OCI-LY7 (cell line): ENCODE data around the gene TRIO. TPM values are rescaled to one million over a fixed set of nuclear protein-coding genes. Genes with fewer than 3 reads are reported as not detected.

Source experiments
- BruUV-seq: library from RNA; stranded (reverse); fragments of 400-500 nt; replicated peaks from 2 replicates; lab custom pipeline; 2021; lab: Mats Ljungman, UMichigan
- CTCF ChIA-PET: fragments of 300-600 bp; sonication (Branson Sonifier 250); formaldehyde crosslinking; loops from one replicate; lab custom pipeline; 2022; ENCODE audit warnings: antibody characterized with exemption; ENCODE audit not compliant: unreplicated experiment; lab: Charles Lee
- POLR2A ChIA-PET: fragments of 300-600 bp; sonication (Branson Sonifier 250); formaldehyde crosslinking; loops from one replicate; lab custom pipeline; 2022; ENCODE audit warnings: antibody characterized with exemption; lab: Charles Lee
- DNase-seq: peaks from one replicate; pipeline ENCODE4 v3.0.0-alpha.2; 2015; ENCODE audit warnings: low spot score
- H2AFZ ChIP-seq: fragments of 200-600 bp; sonication (generic), shearing (Covaris generic); 2 replicates; pipeline ENCODE4 v1.6.1; 2014; ENCODE audit warnings: mild to moderate bottlenecking, antibody characterized with exemption, low read length, moderate library complexity
- H3K27ac ChIP-seq: fragments of 200-600 bp; sonication (generic); 2 replicates; pipeline ENCODE4 v1.5.1; 2014; ENCODE audit warnings: mixed run types, low read depth, mild to moderate bottlenecking, moderate library complexity, low read length, inconsistent platforms; ENCODE audit not compliant: poor library complexity, severe bottlenecking
- H3K36me3 ChIP-seq: fragments of 200-600 bp; sonication (generic); 2 replicates; pipeline ENCODE4 v1.6.1; 2014; ENCODE audit warnings: mild to moderate bottlenecking, antibody characterized with exemption, low read length, moderate library complexity, mixed read lengths; ENCODE audit not compliant: insufficient read depth
- H3K4me1 ChIP-seq: fragments of 200-600 bp; sonication (generic); 2 replicates; pipeline ENCODE4 v1.5.1; 2014; ENCODE audit warnings: mild to moderate bottlenecking, low read length; ENCODE audit not compliant: insufficient read depth, poor library complexity, severe bottlenecking
- H3K4me2 ChIP-seq: fragments of 200-600 bp; sonication (generic); 2 replicates; pipeline ENCODE4 v1.6.1; 2014; ENCODE audit warnings: mild to moderate bottlenecking, low read length
- H3K4me3 ChIP-seq: fragments of 200-600 bp; sonication (generic); 2 replicates; pipeline ENCODE4 v1.5.1; 2014; ENCODE audit warnings: mild to moderate bottlenecking, low read depth, low read length; ENCODE audit not compliant: poor library complexity, severe bottlenecking
- H3K79me2 ChIP-seq: fragments of 200-600 bp; sonication (generic); 2 replicates; pipeline ENCODE4 v1.6.1; 2016; ENCODE audit warnings: low read depth, mild to moderate bottlenecking, low read length, moderate library complexity, mixed read lengths; ENCODE audit not compliant: insufficient read depth
- H3K9me2 ChIP-seq: fragments of 200-600 bp; sonication (generic); 2 replicates; pipeline ENCODE4 v1.6.1; 2016; ENCODE audit warnings: mild to moderate bottlenecking, low read length, mixed read lengths; ENCODE audit not compliant: insufficient read depth
- H3K9me3 ChIP-seq: fragments of 200-600 bp; sonication (generic); 2 replicates; pipeline ENCODE4 v1.6.1; 2014; ENCODE audit warnings: mild to moderate bottlenecking, mixed run types, low read length, mixed read lengths
- H4K20me1 ChIP-seq: fragments of 200-600 bp; sonication (generic); 2 replicates; pipeline ENCODE4 v1.6.1; 2014; ENCODE audit warnings: mild to moderate bottlenecking, antibody characterized with exemption, low read length, moderate library complexity, mixed read lengths; ENCODE audit not compliant: insufficient read depth
- EZH2phosphoT487 ChIP-seq: fragments of 200-600 bp; sonication (generic); IDR thresholded peaks from 2 replicates; pipeline ENCODE4 v1.6.1; 2018; ENCODE audit warnings: low read depth, borderline replicate concordance, mild to moderate bottlenecking, mixed run types, antibody characterized with exemption, low read length, moderate library complexity, mixed read lengths
- intact Hi-C: fragments of 100-400 bp; cut with micrococcal nuclease; formaldehyde crosslinking; loops from one replicate; pipeline ENCODE4 v1.10.0; 2022; ENCODE audit not compliant: unreplicated experiment
- total RNA-seq, 2 experiments: library from RNA; depleted of rRNA in 1 of 2; stranded (reverse); fragments of >200 nt in 1 of 2; shearing (Covaris generic) in 1 of 2; gene quantifications; 2 replicates each; pipeline ENCODE4 v1.2.3, GENCODE V29; 2014 to 2022
- TF ChIP-seq, protein P1 (sequence below): fragments of 200-600 bp; sonication (generic); conservative IDR thresholded peaks from 2 replicates; pipeline ENCODE4 v1.5.1; 2014; ENCODE audit warnings: mild to moderate bottlenecking, antibody characterized with exemption, low read length, moderate library complexity, mixed read lengths

TRIO gene
- total RNA-seq, 2 experiments from 2014 or later: 35.8 to 55.1 TPM

DNA sequence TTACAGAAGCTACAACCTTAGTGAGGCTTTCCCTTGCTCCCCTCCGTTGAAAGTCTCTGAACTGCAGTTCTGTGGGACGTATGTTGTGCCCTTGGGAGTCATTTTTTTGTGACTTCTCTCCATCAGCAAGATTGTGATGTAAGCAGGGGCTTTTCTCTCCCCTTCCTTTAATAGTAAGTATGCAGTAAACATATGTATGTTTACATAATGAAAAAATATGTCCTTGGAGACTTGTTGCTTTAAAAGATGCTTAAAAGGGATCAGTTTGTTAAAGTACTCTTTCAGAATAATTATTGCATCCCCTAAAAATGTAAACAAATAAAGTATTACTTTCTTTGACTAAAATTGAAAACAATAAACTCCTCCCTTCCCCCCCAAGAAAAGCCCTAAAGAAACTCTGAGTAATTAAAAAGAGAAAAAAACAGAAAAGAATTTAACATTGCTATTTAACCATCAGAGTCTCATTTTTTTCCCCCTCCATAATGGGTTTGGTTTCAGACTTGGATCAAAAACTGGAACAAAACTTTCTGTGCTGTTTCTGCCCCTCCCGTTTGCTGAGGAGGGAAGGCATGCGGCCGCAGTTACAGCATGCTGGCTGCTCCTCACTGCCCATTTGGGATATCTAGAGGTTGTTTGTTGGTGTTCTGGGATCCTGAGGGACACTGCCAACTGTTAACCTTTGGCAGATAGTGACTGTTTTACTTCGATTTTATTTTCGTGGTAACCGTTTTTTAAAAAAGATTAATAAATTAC is 40.2 kb downstream of the TRIO start:
- no TSS peak for BruUV-seq
- POLR2A ChIA-PET: no interaction called here

DNA sequence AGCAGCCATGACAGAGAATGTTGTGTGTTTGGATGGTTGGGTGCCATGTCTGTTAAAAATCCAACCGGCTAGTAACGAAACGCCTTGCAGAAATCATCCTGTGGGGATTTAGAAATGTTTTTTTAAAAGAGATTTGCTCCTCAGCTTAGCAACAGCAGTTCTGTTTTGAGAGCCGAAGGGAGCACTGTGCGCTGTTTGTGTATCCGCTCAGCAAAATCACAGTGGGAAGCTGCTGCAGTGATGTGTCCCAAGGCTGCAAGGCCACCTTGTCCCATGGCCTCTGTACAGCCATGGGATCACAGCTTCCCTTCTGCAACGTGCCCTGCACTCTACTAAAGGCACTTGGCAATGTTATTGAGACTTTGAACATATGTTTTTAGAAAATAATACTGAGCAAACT is 40.9 kb downstream of the TRIO start:
- POLR2A ChIA-PET: no interaction called here
- CTCF ChIA-PET: no interaction called here
- Histone ChIP-seq H3K79me2 (peaks cover 13% of the 10 kb centered on the region; the same call in 1 of the 2 replicates), H3K9me2 (no peaks in the 10 kb centered on the region), H3K4me2 (no peak overlapping the region), H3K4me3 (no peak overlapping the region), H3K9me3 (no peaks in the 10 kb centered on the region), H3K36me3 (no peaks in the 10 kb centered on the region), H4K20me1 (0 out of 2 replicates have a peak, but pooled peaks cover 5% of the 10 kb centered on the region), H3K4me1 (no peaks in the 10 kb centered on the region), H3K27ac (no peak overlapping the region), H2AFZ (no peak overlapping the region)
- no TSS peak for BruUV-seq
- no peak for DNase-seq
- intact Hi-C loops: no loop called here
- TF ChIP-seq, protein P1, sequence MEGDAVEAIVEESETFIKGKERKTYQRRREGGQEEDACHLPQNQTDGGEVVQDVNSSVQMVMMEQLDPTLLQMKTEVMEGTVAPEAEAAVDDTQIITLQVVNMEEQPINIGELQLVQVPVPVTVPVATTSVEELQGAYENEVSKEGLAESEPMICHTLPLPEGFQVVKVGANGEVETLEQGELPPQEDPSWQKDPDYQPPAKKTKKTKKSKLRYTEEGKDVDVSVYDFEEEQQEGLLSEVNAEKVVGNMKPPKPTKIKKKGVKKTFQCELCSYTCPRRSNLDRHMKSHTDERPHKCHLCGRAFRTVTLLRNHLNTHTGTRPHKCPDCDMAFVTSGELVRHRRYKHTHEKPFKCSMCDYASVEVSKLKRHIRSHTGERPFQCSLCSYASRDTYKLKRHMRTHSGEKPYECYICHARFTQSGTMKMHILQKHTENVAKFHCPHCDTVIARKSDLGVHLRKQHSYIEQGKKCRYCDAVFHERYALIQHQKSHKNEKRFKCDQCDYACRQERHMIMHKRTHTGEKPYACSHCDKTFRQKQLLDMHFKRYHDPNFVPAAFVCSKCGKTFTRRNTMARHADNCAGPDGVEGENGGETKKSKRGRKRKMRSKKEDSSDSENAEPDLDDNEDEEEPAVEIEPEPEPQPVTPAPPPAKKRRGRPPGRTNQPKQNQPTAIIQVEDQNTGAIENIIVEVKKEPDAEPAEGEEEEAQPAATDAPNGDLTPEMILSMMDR: no peak
- TF ChIP-seq EZH2phosphoT487: no peak

More for the DNA sequence above, 40.2 kb downstream of the TRIO start:
- H3K9me3 ChIP-seq: no peaks in the 10 kb centered on the region
- H4K20me1 ChIP-seq: 0 out of 2 replicates have a peak, but pooled peaks cover 2% of the 10 kb centered on the region
- H3K4me2 ChIP-seq: no peak overlapping the region
- CTCF ChIA-PET: no interaction called here
- no peak overlapping the region for H3K4me3 ChIP-seq
- intact Hi-C loops: no loop called here
- H3K9me2 ChIP-seq: no peaks in the 10 kb centered on the region
- H3K79me2 ChIP-seq: peaks cover 13% of the 10 kb centered on the region; the same call in 1 of the 2 replicates
- DNase-seq: no peak
- no peaks in the 10 kb centered on the region for H3K4me1 ChIP-seq
- no peaks in the 10 kb centered on the region for H3K36me3 ChIP-seq
- TF ChIP-seq, protein P1: no peak
- no peak for TF ChIP-seq EZH2phosphoT487
- H3K27ac ChIP-seq: no peak overlapping the region
- H2AFZ ChIP-seq: no peak overlapping the region

DNA sequence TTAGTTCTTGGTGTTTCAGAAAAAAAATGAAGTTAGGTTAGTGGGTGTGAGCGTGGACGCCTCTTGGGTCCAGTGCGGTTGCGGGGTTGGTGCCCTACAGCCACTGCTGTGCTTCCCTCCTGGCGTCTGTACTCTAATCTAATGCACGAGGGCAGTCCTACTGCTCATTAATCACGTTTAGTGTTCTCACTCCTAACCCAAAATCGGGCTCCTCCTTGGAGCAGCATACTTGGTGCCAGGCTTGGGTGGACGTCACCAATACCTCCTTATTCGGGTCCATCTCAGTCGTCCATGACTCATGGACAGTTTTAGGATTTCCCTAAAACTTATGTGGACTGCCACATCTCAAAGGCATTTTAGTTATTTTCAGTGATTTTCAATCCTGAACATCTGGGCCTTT is 41.6 kb downstream of the TRIO start:
- 0 out of 2 replicates have a peak, but pooled peaks cover 5% of the 10 kb centered on the region for H4K20me1 ChIP-seq
- H3K36me3 ChIP-seq: no peaks in the 10 kb centered on the region
- H3K9me3 ChIP-seq: no peaks in the 10 kb centered on the region
- H3K79me2 ChIP-seq: peaks cover 13% of the 10 kb centered on the region; the same call in 1 of the 2 replicates
- no peaks in the 10 kb centered on the region for H3K4me1 ChIP-seq
- no peak overlapping the region for H2AFZ ChIP-seq
- TF ChIP-seq EZH2phosphoT487: no peak
- TF ChIP-seq, protein P1: no peak
- no peak for DNase-seq
- BruUV-seq: no TSS peak
- ChIA-PET CTCF (no interaction called here), POLR2A (no interaction called here)
- no peak overlapping the region for H3K4me3 ChIP-seq
- no peak overlapping the region for H3K27ac ChIP-seq
- intact Hi-C loops: no loop called here
- no peak overlapping the region for H3K4me2 ChIP-seq
- H3K9me2 ChIP-seq: no peaks in the 10 kb centered on the region
